GM21723 (cell line): Measurements from ENCODE around the gene SAFB.
"Not testable (repeated sequence)": the region's sequence is repeated elsewhere in the genome, so short reads cannot be mapped to it uniquely, and the experiment has no call there.

Source experiments
- ATAC-seq: cut with Tn5 transposase; IDR thresholded peaks from one replicate; pipeline ENCODE4 v1.9.1; 2021; ENCODE audit warnings: mild to moderate bottlenecking, moderate library complexity; ENCODE audit not compliant: unreplicated experiment

Gene SAFB

DNA sequence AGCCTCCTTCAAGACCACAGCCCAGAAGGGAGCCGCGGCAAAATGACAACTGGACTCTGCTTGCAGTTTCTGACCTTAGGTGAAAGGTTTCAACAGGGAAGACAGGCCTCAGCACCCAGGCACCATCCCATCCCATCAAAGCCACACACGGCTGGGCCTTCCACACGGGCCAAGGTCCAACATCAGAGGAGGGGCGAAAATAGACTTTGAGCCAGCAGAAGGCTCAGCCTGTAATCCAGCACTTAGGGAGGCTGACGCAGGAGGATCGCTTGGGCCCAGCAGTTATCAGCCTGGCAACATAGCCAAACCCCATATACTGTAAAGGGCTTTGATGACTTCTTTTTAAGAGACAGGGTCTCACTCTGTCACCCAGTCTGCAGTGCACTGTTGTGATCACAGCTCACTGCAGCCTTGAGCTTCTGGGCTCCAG, 28.3 kb upstream of the SAFB start:
- no peak for ATAC-seq

DNA sequence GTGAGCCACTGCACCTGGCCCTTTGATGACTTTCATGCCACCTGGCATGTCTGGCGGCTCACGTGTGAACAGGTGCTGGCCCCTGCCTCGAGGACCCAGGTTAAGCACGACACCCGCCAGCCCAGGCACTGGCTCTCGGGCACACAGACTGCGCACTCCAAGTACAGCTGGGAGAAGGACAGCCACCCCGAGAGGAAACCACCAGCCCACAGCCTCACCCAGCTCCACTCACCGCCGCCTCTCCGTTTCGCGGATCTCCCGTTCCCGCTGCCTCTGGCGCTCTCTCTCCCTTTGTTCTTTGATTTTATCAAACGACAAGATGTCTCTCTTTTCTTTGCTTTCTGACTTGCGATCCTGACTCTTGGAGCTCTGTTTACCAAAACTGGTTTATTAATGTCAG, 27.8 kb upstream of the SAFB start:
- no peak for ATAC-seq

DNA sequence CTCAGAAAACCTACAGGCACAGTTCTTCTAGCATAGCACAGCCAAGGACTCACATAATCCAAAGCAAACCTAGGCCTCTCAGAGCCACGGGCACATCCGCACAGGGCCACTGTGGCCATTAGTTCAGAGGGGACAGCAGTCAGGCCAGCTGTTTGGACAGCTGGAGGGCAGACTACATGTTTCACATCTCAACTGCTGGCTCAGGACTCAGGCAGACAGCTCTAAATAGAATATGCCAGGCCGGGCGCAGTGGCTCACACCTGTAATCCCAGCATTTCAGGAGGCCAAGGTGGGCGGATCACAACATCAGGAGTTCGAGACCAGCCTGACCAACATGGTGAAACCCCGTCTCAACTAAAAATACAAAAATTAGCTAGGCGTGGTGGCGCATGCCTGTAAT, 27.1 kb upstream of the SAFB start:
- ATAC-seq: no peak

GRCh38 chr19:5600797-5601196, 22.1 kb upstream of the SAFB start:
- ATAC-seq: no peak

DNA sequence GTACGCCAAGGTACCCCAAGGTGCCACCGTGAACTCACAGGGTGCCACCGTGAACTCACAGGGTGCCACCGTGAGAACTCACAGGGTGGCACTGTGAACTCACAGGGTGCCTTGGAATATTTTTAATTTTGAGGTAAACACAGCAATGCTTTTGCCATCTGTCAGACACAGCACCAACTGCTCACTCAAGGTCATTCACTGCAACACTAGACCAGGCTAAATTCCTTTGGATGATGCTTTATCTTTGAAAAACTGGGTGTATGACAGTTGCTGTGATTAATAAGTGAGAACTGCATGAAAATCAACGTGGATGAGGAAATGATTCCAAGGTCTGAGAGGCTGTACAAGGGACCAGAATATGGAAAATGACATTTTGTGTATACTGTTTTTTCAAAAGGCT, 19.3 kb upstream of the SAFB start:
- no peak for ATAC-seq

DNA sequence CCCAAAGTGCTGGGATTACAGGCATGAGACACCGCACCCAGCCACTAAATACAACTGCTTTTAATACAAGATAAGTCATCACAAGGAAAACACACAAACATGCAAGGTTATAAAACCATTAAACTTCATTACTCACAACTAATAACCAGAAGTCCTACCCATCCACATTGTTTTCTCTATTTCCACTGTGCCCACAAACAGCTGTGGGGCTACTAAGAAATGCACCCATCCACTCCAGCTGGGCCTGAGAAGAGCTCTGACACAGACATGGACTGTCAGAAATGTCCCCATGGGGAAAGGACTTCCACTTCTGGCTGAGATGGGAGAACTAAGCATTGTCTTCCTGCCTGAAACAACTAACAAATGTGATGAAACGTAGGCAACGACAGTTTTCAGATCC, 17.5 kb upstream of the SAFB start:
- no peak for ATAC-seq

GRCh38 chr19:5607318-5608275, 15.3 kb upstream of the SAFB start:
- no peak for ATAC-seq

GRCh38 chr19:5608291-5608690, 14.6 kb upstream of the SAFB start:
- no peak for ATAC-seq

DNA sequence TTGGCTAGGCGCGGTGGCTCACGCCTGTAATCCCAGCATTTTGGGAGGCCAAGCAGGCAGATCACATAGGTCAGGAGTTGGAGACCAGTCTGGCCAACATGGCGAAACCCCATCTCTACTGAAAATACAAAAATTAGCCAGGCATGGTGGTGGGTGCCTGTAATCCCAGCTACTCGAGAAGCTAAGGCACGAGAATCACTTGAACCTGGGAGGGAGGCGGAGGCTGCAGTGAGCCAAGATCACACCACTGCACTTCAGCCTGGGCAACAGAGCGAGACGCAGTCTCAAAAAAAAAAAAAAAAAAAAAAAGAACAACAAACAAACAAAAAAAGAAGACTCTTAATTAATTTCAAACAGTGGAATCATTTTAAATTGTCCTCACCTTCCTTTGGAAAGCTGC, 14.1 kb upstream of the SAFB start:
- not testable (repeated sequence) for ATAC-seq

- no peak for ATAC-seq
Observed at GRCh38 chr19:5609881-5610448, 12.9 kb upstream of the SAFB start.

GRCh38 chr19:5612891-5613865, 9.7 kb upstream of the SAFB start:
- no peak for ATAC-seq

DNA sequence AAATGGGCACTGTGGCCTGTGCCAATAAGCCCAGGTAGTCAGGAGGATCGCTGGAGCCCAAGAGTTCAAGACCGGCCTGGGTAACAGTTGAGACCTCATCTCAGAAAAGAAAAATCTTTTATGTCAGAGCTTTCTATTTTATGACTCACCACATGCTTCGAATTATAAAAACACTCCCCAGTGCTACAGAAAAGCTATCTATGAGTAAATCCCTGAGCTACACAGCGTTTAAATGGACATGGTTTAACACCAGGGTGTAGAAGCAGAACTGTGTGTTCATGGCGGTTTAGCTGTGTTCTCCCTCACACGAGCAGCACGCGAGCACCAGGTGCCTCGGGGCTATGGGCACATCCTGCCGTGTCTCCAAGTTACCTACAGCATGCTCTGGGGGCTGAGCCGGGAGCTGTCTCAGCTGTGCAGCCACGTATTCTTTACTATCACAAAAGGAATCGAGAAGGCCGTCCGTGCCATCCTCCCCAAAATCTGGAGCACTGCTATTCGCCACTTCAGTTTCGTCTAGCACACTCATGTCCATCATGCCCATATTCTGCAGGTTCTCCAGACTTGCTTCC, 7.0 kb upstream of the SAFB start:
- ATAC-seq: no peak

DNA sequence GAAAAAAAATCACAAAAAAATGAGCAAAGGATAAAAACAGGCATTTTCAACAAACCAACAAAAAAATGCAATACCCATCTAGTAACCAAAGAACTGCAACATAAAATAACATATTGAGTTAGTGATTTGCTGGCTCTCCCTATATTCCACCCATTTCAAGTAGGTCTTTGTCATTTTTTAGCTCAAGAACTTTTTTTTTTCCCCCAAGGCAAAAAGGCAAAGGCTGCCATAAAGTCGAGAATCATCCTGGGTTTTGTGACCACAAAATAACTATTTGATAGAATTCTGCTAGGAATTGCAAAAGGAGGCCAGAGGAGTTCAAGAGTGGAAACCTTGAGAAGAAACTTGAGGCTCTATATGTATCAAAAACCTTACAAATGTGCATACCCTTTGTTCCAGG, 5.8 kb upstream of the SAFB start:
- no peak for ATAC-seq

DNA sequence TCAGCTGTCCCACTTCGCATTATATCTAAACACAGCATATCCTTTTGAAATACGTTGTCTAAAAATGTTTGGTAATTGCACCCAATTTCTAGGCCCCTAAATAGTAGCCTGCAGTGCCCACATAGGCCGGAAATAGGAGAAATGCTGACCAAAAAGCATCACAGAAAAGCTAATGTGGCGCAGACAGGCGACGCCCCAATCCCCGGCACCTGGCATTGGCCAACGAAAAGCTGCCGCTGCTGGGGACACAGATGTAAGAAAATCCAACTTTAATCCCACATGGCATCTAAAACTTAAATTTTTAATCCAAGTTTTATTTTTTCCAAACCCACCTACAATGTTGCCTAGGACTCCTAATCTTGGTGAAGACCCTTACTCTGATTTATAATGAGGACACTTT, 4.3 kb upstream of the SAFB start:
- no peak for ATAC-seq

DNA sequence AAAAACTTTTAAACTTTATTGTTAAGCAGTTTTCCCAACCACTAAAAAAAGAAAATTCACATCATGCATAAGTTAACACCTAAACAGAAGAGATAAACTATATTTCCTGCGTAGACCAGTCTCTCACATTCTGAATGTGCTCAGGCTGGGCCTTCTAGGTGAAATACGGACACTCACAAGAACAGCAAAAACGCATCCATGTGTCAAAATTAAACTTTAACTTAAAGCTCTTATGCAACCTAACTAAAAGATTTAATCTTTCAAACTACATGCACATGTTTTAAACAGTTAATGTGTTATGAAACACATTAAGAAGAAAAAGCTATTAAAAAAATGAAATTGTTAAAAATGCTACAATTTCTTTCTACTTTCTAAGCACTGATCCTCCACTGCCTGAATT, 2.9 kb upstream of the SAFB start:
- no peak for ATAC-seq

DNA sequence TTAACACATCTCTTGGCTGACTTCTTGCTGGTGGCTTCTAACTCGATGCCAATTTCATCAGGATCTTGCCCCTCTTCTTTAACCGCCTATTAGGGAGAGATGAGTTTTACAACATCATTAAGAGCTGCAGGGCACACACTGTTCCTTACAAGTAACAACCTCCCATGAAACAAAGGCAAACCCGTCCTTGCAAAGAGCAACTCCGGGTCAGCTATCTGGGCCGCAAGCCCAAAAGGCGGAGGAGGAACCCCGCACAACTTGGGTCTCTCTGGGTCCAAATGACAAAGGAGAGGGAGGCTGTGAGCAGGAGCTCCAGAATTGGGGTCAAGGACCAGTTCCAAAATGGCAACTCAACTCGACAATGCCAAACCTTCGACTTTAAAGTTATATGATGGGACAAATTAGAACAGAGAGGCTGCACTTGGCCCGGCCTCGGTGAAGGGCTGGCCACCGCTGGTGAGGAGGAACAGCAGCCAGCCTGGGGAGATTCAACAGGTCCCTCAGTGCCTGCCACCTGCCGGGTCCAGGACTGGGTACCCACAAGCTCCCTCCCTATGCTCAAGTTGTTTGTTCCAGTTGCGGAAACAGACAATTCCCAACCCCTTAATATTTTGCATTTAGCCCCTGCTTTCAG, 1.5 kb upstream of the SAFB start:
- no peak for ATAC-seq

DNA sequence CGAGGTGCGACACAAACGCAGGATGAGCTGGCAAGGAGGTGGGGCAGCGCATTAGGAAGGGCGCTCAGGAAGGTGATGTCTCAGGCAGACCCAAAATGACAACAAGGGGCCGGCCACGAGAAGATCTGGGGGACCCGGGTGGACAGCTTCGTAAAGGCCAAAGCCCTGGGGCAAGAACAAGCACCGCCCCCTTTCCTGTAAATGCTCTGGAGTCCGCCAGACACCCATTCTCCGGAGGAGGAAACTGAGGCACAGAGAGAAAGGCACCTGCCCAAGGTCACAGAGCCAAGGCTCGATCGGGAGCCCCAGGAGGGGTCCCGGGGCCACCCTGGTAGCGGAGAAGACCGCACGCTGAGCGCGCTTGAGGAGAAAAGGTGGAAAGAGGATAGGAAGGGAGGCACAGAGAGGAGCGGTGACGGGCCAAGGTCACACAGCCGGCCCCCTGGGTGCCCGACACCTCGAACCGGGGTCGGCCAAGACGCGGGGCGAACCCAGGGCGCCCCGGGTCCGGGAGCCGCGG, 878 bp upstream of the SAFB start:
- peak; percentile 9 for ATAC-seq

GRCh38 chr19:5623397-5624017, 624 bp downstream of the SAFB start:
- ATAC-seq: peak; percentile 15

DNA sequence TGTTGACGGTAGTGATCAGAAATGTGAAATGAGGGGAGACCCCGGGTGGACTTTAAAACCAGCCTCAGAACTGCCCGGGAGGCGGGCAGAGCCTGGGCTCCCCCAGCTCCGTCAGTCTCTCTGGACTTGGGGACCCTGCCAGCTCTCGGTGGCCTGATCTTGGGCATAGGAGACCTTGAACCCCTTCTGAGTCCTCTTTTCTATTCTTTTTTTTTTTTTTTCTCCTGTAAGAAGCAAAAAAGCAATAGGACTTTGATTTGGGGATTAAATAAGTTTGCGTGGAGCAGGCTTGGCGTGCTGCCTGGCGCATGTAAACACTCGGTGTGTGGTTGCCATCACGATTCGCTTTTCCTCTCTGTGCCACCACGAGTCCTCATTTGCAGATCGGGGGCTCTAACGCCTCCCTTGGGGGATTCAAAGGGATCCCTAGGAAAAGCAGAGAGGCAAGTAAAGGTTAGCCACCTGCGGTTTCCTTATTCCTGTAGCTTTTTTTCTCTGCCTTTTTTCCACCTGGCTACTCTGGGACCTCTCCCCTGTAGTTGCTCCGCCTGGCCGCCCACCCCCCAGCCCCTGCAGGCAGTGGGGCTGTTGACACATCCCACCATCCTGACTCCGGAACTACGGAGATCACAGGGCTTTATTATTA, 1.3 kb downstream of the SAFB start:
- no peak for ATAC-seq
